Measurements from ENCODE around the gene PRLR.

The PRLR gene

DNA sequence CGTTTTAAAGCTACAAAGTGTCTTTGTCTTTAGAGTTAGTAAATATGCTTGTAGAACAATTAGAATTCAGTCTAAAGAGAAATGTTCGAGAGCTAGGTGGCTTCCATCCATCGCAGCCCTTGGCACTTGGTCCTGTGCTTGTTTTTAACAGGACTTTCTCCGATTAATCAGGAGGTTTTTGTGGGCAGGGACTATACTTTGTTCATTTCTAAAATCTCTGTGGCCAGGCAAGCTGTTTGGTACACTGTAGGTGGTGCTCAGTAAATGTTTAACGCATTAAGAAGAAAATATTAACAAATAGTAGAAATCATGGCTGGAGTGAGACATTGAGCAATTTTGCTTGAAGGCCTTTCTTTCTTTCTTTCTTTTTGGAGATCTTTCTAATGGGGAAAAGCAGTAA, 203.3 kb downstream of the PRLR start:
- DNase-seq: no peak

DNA sequence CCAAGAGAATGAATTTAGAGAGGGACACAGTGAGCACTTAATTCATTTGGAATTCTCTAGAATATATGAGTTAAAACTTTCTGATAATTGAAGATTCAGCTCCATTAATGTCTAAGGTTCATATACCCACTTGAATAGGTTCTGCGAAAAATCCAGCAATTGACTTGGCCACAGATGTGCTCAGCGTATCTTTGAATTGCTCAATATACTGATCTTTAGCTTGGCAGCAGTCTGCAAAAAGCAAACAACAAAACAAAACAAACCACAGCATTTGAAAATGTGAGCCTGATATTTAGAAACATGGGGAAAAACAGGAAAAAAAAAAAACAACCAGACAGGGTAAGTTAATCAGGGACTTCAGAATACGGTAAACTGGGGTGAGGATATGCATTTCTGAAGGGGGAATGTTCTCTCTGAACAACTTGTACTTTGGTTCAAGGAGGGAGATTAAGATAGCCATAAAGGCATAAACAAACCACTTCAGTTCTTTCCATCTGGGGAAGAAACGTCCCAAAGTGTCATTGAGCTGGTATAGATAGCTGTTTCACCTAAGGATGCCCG, 203.9 kb downstream of the PRLR start:
- no peak for DNase-seq

DNA sequence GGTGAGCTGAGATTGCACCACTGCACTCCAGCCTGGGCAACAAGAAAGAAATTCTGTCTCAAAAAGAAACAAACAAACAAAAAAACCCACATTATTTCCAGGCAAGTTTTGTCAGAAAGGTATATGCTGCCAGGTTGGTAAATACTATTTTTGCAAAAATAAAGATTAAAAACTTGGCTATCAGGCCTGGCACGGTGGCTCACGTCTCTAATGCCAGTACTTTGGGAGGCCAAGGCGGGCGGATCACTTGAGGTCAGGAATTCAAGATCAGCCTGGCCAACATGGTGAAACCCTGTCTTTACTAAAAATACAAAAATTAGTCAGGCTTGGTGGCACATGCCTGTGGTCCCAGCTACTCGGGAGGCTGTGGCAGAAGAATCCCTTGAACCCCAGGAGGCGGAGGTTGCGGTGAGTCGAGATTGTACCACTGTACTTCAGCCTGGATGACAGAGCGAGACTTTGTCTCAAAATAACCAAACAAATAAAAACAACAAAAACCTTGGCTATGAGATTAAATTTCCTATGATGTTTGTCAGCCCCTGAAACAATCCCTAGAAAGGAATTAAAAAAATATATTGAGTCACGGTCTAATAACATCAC, 205.3 kb downstream of the PRLR start:
- DNase-seq: no peak

DNA sequence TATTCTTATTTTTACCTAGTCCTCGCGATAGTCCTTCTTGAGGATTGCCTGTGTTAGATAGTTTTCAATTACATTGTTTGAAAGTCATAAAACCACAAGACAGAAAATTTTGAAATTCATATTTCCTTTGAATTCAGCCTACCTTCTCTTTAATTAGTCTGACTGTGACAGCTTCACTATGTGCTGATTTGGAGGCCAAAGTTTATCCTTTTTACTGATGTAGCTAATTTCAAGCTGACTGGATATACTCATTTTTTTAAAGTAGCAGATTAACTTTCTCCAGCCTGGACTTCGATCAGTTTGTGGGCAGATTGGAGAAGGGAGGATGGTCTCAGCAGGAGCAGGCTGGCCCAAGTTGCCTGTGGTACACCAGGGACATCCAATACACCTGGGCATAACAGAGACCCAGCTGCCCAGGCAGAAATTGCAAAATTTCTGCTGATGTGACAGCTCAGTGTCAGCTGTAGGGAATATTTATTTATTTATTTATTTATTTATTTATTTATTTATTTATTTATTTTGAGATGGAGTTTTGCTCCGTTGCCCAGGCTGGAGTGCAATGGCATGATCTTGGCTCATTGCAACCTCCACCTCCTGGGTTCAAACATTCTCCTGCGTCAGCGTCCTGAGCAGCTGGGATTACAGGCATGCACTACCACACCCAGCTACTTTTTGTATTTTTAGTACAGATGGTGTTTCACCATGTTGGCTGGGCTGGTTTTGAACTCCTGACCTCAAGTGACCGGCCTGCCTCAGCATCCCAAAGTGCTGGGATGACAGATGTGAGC, 206.7 kb downstream of the PRLR start:
- DNase-seq: no peak

DNA sequence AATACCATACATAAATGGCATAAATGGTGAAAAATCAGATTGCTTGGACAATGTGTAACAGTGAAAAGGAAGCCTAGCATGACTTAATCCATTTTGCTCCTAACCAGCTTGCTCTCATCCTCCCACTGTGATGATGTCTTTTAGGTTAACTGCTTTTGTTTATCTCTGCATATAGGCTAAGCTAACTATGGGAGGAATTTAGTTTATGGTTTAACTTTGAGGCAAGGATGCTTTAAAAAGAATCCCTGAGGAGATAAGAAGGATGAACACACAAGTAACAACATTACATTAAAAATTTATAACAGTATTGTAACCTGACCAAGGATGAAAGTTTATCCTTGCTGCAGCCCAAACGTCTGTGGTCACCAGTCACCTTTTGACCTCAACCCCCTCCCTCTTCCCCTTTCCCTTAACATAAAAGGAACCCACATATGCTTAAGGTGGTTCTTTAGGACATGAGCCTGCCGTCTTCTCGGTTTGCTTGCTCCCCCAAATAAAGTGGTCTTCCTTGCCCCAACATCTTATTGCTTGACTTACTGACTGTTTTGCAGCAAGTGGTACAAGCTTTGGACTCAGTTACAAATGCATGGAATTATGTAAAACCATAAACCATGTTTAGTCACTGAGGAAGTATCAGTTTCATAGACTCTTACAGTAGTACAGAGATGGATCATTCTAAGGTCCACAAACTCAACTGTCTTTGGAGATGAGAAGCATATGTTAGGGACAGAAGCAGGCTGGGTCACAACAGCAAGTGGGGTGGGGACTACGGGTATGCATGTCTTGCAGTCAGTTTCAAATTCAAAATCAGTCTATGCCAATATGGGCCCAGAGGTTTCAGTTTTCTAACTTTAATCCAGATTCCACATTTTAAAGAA, 213.9 kb downstream of the PRLR start:
- no peak for DNase-seq

DNA sequence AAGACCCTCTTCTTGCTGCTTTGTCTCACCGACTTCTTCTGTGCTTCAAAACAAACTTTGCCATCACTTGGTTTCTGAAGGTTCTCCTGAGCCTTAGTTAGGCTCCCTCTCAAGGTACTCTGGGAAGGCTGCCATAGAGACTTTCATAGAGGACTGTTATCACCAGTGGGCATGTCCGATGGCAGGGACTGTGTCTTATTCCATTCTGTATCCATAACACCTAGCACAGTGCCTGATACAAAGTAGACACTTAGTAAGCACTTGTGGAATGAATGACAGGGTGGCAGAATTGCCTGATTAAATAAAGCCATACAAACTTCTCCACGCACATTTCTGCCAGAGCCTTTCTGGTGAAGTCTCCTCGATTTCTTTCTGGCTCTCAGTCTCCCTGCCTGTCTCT, 215.2 kb downstream of the PRLR start:
- no peak for DNase-seq

DNA sequence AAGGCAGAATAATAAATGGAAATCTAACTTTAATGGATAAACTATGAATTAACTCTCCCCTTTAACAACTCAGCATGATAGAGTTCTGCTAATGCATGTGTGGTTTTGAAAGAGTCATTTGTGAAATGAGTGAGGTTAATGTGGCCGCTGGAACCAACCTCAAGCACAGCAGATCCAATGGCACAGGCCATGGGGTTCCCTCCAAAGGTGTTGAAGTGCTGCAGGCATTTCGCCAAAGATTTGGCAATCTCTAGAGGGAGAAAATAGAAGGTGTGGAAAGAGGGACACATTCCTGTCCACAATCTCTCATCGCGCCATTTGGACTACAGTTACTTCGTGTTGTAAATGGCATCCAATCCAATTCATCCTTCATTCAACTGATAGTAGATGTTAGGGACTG, 217.5 kb downstream of the PRLR start:
- no peak for DNase-seq

DNA sequence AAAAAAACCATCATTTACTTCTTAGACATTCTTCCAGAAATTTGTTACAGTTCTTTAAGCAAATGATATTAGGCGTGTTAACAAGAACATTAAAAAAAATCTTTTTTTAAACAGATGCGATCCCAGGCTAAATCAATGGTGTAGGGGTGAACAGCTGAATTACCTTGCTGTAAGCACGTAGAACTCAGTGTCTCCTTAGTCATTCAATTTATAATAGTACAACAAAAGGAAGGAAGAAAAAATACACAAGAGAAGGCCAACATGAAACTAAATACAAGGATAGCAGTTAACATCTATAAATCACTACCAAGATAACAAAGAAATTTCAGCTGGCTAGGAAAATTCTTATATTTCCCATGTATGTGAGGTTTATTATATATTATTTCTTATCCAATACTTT, 217.9 kb downstream of the PRLR start:
- DNase-seq: no peak

DNA sequence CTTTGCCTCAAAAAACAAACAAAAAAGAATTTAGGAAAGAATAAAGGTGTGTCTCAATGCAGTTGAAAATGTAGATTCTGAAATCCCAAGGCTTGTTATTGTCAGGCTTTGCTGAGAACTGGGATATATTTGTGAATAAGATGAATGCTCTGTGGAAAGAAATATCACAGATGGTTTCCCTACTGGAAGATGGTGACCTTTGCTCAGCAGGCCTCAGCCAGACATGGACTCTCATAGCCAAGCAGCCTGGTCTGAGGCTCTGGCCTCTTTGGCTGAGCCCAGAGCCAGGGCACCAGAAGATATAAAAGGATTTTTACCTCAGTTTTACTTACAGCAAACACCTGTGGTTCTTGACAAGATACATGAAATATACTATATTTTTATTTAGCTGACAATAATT, 219.6 kb downstream of the PRLR start:
- no peak for DNase-seq

DNA sequence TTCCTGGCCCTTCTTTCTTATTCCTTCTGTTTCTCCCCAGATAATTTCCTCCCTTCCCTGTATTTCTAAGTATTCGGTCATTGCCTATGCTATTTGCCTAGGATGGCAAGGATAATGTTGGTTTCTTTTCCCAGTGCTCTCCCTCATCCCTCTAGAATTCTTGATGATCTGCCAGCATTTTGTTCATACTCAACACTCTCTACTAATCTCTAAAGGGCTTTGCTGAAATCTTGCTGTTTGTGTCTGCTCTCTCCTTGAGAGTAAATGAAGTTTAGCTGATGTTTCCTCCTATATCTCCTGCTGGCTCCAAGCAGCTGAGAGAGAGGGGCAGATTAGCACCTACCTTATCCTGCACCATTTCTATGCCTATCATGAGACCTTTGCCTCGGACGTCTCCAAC, 220.6 kb downstream of the PRLR start:
- DNase-seq: no peak

DNA sequence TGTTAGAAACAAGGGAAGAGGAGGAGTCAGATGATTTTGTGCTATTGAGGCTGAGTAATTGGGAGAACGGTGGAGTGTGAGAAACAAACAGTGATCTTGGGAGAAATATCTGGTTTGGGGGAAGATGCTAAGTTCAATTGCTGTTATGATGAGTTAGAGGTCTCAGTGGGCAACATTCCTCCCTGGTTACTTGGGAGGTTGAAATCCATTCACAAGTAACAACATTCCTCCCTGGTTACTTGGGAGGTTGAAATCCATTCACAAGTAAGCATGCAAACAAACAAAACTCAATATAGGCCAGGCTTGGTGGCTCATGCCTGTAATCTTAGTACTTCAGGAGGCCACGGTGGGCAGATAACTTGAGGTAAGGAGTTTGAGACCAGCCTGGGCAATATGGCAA, 221.3 kb downstream of the PRLR start:
- DNase-seq: no peak

DNA sequence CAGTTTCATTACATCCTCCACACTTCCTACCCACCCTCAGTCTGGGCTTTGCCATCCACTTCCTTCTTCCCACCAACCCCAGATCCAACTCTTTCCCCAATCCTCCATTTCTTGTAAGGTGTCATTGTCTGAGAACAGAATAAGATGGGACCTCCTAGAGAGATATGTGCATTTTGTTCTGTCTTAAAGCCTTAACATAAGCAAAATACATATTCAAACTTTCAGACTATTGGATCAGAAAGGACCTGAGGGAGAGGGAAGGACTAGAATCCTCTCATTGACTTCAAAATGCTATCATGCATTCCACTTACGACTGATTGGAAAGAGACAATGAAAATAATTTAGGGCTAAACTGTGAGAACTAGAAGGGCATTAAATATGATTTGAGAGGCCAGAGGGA, 225.5 kb downstream of the PRLR start:
- no peak for DNase-seq

DNA sequence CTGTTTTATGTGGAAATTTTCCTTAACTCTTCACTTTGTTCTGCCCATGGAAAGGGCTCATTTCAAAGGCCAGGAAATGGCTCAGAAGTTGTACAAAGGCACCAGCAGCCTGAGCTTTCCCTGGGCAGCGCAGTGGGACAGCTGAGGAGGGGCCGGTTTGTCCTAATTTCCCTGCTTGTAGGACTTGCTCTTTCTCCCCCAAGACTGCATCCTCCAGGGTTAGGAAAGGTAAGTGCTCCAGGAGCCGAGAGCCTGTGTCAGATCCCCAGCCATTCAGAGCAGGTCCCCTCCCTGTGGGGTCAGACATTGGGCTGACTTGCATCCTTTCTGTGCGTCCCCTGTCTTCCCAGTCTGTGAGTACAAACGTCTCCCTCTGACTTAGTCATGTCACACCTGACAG, 226.1 kb downstream of the PRLR start:
- no peak for DNase-seq

DNA sequence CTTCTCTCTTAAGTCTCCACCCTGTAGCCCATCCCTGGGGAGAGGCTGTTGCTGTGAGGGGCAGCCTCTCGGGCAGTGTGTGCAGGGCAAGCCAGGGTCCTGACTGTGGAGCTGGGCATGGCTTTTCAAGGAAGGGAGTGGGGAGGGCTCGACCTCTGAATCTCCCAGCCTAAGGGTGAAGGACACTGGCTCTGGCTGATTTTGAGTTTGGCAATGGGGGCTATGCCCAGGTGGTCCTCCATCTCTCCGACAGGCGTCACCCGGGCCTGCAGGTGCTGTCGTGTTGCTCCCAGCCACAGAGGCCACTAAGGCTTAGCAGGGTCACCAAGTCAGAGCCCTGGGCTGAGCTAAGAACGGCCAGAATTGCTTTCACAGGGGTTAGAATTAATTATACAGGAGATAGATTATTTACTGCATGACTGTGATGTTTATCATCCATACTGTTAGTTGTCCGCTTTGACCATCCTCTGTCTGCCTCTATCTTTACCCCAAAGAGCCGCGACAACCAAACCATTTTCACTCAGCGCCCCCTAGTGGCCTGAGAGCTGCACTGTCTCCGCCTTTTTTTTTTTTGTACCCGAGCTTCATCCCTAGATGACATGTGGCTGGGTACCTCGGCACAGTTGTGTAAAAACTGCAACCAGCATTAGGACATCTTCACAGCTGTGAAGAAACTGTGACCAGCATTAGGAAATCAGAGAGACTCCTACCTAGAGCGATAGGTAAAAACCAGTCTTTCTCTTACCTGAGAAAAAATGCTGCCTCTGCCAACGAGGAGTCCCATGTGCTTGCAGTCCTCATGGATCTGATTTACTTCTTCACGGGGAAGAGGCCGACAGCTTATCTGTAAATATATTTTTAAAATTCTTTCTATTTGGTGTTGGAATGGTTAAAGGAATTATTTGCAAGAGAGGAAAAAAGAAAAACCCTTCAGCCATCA, 227.0 kb downstream of the PRLR start:
- peak; percentile 25 to 42 for DNase-seq

DNA sequence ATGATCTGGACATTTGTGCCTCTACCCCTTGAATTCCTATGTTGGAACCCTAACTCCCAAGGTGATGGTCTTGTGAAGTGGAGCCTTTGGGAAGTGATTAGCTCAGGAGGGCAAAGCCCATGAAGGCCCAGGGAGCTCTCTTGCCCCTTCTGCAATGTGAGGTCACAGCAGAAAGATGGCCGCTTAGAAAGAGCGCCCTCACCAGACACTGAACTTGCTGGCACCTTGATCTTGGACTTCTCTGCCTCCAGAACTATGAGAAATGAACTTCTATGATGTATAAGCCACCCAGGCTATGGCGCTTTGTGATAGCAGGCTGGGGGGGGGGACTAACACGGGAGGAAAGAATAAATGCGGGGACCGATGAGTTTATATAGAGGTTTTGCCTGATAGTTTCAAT, 227.8 kb downstream of the PRLR start:
- no peak for DNase-seq

DNA sequence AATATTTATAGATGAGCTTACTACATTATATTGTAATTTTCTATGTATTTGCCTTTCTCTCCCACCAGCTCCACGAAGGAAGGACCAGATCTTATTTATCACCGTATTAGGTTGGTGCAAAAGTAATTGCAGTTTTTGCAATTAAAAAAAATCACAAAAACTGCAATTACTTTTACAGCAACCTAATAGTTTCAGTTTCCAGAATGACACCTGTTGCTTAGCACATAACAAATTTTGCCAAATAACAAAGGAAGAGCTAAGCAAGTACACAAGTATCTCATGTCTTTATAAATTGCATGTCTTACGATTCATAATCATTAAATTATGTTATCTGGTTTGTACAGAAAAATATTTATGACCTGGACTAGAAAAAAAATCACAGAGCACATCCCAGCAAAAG, 228.4 kb downstream of the PRLR start:
- DNase-seq: no peak
